ENCODE measurements around the gene BTBD16. TPM values are rescaled to one million over a fixed set of nuclear protein-coding genes. Genes with fewer than 3 reads are reported as not detected.

BTBD16 gene
- total and polyA plus RNA-seq, 2 donors (not counting 1 experiment from before 2014, with no cell fraction given): not detected

- ChIA-PET CTCF (interaction anchor here (4.4 kb wide), 1 partner anchor 98 kb away, joined by 23 read pairs; no protein-coding TSS in a partner anchor), POLR2A (no interaction called here)
- DNase-seq (no peak), ATAC-seq (ENCODE audit: low read depth) (no peak)
- TF ChIP-seq EZH2 (IDR thresholded peaks at IDR 0.05; ENCODE audit: borderline replicate concordance, insufficient read depth, low read depth, low read length, poor library complexity, severe bottlenecking): no peak
- TF ChIP-seq CTCF (IDR thresholded peaks at IDR 0.05): no peak
- H3K4me2 ChIP-seq (replicated peaks; ENCODE audit: low read depth, low read length, poor library complexity, severe bottlenecking): no peak overlapping the region
- no peaks in the 10 kb centered on the region for H3K9me3 Mint-ChIP-seq (ENCODE audit: insufficient read depth)
- no peak overlapping the region for H3K9ac ChIP-seq (ENCODE audit: low read length)
- peaks cover 40% of the 10 kb centered on the region for H3K27me3 Mint-ChIP-seq
- 93% methylated on average over 2 of the region's 3 CpGs for WGBS (ENCODE audit: insufficient coverage)
- no peaks in the 10 kb centered on the region for H3K36me3 ChIP-seq (replicated peaks in 1 of 2; ENCODE audit: control extremely low read depth in 1 of 2, control insufficient read depth in 1 of 2, extremely low read depth in 1 of 2, insufficient read depth in 2 of 2, low read length in 1 of 2)
- no peak overlapping the region for H3K27ac Mint-ChIP-seq
- H3K4me3 Mint-ChIP-seq: no peak overlapping the region
- H3K4me1 ChIP-seq (ENCODE audit: control insufficient read depth in 2 of 2, insufficient read depth in 2 of 2, low read length in 2 of 2): no peaks in the 10 kb centered on the region
- H3K27ac ChIP-seq (ENCODE audit: low read length in 2 of 2): no peak overlapping the region
- H3K27me3 ChIP-seq (replicated peaks in 1 of 4; ENCODE audit: control extremely low read depth in 1 of 4, control insufficient read depth in 3 of 4, insufficient read depth in 4 of 4, low read length in 3 of 4): peaks cover 0 to 5% (median 0%) of the 10 kb centered on the region in 4 experiments
- intact Hi-C loops (cut with micrococcal nuclease): no loop called here
- no peaks in the 10 kb centered on the region for H3K4me1 Mint-ChIP-seq
- H2AFZ ChIP-seq (ENCODE audit: insufficient read depth, low read depth, low read length, poor library complexity, severe bottlenecking): no peak overlapping the region
- no peaks in the 10 kb centered on the region for H4K20me1 ChIP-seq (ENCODE audit: control insufficient read depth, insufficient read depth, low read length, poor library complexity, severe bottlenecking)
- H3K4me3 ChIP-seq (ENCODE audit: control extremely low read depth in 1 of 5, extremely low read depth in 1 of 5, insufficient read depth in 1 of 5, low read depth in 2 of 5, low read length in 4 of 5): no peak overlapping the region
- H3K79me2 ChIP-seq (ENCODE audit: control insufficient read depth, insufficient read depth, low read length): no peaks in the 10 kb centered on the region
- no peaks in the 10 kb centered on the region for H3K9me3 ChIP-seq (ENCODE audit: control extremely low read depth in 1 of 3, control insufficient read depth in 2 of 3, insufficient read depth in 1 of 3, low read length in 2 of 3)
These were observed 65.9 kb downstream of the BTBD16 start for GRCh38 chr10:122336961-122337360.

- peaks cover 11% of the 10 kb centered on the region for H3K4me1 Mint-ChIP-seq
- H3K27ac ChIP-seq (ENCODE audit: low read length in 2 of 2): no peak overlapping the region
- H3K9ac ChIP-seq (ENCODE audit: low read length): no peak overlapping the region
- TF ChIP-seq EZH2 (IDR thresholded peaks at IDR 0.05; ENCODE audit: borderline replicate concordance, insufficient read depth, low read depth, low read length, poor library complexity, severe bottlenecking): no peak
- TF ChIP-seq CTCF (IDR thresholded peaks at IDR 0.05): no peak
- H3K9me3 Mint-ChIP-seq (ENCODE audit: insufficient read depth): no peaks in the 10 kb centered on the region
- 91% methylated on average over 10 of the region's 15 CpGs for WGBS (ENCODE audit: insufficient coverage)
- H3K4me1 ChIP-seq (ENCODE audit: control insufficient read depth in 2 of 2, insufficient read depth in 2 of 2, low read length in 2 of 2): peaks cover 8% of the 10 kb centered on the region in 2 donors
- no peak overlapping the region for H3K4me3 ChIP-seq (ENCODE audit: control extremely low read depth in 1 of 5, extremely low read depth in 1 of 5, insufficient read depth in 1 of 5, low read depth in 2 of 5, low read length in 4 of 5)
- H3K4me2 ChIP-seq (replicated peaks; ENCODE audit: low read depth, low read length, poor library complexity, severe bottlenecking): no peak overlapping the region
- intact Hi-C loops (cut with micrococcal nuclease): no loop called here
- no peaks in the 10 kb centered on the region for H3K27me3 ChIP-seq (replicated peaks in 1 of 4; ENCODE audit: control extremely low read depth in 1 of 4, control insufficient read depth in 3 of 4, insufficient read depth in 4 of 4, low read length in 3 of 4)
- DNase-seq (no peak), ATAC-seq (ENCODE audit: low read depth) (no peak)
- ChIA-PET CTCF (interaction anchor here (4.4 kb wide), 1 partner anchor 96 kb away, joined by 23 read pairs; no protein-coding TSS in a partner anchor), POLR2A (no interaction called here)
- peaks cover 32% of the 10 kb centered on the region for H3K27me3 Mint-ChIP-seq
- H3K79me2 ChIP-seq (ENCODE audit: control insufficient read depth, insufficient read depth, low read length): no peaks in the 10 kb centered on the region
- H3K27ac Mint-ChIP-seq: no peak overlapping the region
- H3K9me3 ChIP-seq (ENCODE audit: control extremely low read depth in 1 of 3, control insufficient read depth in 2 of 3, insufficient read depth in 1 of 3, low read length in 2 of 3): no peaks in the 10 kb centered on the region
- no peaks in the 10 kb centered on the region for H3K36me3 ChIP-seq (replicated peaks in 1 of 2; ENCODE audit: control extremely low read depth in 1 of 2, control insufficient read depth in 1 of 2, extremely low read depth in 1 of 2, insufficient read depth in 2 of 2, low read length in 1 of 2)
- H2AFZ ChIP-seq (ENCODE audit: insufficient read depth, low read depth, low read length, poor library complexity, severe bottlenecking): no peak overlapping the region
- no peak overlapping the region for H3K4me3 Mint-ChIP-seq
- no peaks in the 10 kb centered on the region for H4K20me1 ChIP-seq (ENCODE audit: control insufficient read depth, insufficient read depth, low read length, poor library complexity, severe bottlenecking)
These were observed 67.7 kb downstream of the BTBD16 start for GRCh38 chr10:122338609-122339441.

Measured in B cell (primary cell).